ENCODE measurements around the gene CDH9. TPM values are rescaled to one million over a fixed set of nuclear protein-coding genes. Genes with fewer than 3 reads are reported as not detected.

CDH9 gene, protein sequence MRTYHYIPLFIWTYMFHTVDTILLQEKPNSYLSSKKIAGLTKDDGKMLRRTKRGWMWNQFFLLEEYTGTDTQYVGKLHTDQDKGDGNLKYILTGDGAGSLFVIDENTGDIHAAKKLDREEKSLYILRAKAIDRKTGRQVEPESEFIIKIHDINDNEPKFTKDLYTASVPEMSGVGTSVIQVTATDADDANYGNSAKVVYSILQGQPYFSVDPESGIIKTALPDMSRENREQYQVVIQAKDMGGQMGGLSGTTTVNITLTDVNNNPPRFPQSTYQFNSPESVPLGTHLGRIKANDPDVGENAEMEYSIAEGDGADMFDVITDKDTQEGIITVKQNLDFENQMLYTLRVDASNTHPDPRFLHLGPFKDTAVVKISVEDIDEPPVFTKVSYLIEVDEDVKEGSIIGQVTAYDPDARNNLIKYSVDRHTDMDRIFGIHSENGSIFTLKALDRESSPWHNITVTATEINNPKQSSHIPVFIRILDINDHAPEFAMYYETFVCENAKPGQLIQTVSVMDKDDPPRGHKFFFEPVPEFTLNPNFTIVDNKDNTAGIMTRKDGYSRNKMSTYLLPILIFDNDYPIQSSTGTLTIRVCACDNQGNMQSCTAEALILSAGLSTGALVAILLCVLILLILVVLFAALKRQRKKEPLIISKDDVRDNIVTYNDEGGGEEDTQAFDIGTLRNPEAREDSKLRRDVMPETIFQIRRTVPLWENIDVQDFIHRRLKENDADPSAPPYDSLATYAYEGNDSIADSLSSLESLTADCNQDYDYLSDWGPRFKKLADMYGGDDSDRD
- not detected for polyA plus RNA-seq

DNA sequence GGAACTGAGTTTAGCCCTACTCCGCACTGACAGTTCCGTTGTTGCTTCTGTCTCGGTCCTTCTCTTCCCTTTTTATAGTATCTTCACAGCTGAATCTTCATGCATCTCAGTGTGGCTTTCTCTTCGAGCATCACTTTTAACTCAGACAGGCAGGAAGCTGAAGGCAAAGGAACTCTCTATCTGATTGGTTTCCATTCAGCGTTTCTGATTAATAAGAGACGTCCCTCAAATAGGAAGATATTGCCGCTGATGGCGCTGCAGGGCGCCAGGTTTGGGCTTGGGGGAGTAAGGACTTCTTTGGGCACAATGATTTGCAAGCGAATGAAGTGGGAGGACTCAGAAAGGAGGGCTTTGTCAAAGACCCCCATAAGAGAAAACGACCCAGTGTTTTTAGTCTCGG, at the start of gene CDH9:
TSS of gene CDH9 (minus strand) at position 111 of the 400 bp plus-strand sequence. CDS start 50,253 bp downstream, outside the sequence.
- Histone ChIP-seq H3K4me3 (ENCODE audit: low read depth in 1 of 2, low read length in 2 of 2) (no peak within 1 kb of the TSS), H3K36me3 (ENCODE audit: control insufficient read depth in 2 of 2, insufficient read depth in 2 of 2, low read length in 1 of 2) (no peaks in the 10 kb centered on the region), H3K4me1 (ENCODE audit: control insufficient read depth in 2 of 2, insufficient read depth in 2 of 2, low read length in 1 of 2) (no peaks in the 10 kb centered on the region), H3K27me3 (ENCODE audit: control insufficient read depth in 1 of 2, insufficient read depth in 2 of 2, low read length in 2 of 2) (no peaks in the 10 kb centered on the region), H3K9me3 (ENCODE audit: control insufficient read depth in 2 of 2, insufficient read depth in 1 of 2, low read depth in 1 of 2, low read length in 1 of 2) (no peaks in the 10 kb centered on the region), H3K27ac (ENCODE audit: low read depth in 2 of 2, low read length in 1 of 2) (no peak within 1 kb of the TSS)
- 21 to 24% methylated on average over 12 of the region's 12 CpGs for WGBS, 2 donors

DNA sequence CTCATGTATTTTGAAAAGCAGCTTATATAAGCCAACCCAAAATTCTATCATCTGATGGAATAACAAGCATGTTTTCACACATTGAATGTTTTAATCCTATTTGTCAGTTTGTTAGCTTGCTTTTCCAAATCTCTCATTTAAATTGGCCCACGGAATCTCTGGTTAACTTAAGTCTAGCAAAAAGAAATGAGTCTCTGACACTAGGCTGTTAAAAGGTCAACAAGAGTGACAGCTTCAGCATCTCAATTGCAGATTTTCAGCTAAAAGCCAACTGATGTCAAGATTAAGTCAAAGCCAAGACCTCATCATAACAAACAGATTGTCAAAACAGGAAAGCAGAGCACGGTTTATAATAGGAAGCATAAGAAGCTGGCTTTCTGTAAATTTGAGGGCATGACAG, 49.4 kb upstream of the CDH9 start:
- H3K9me3 ChIP-seq (ENCODE audit: control insufficient read depth in 2 of 2, insufficient read depth in 1 of 2, low read depth in 1 of 2, low read length in 1 of 2): no peaks in the 10 kb centered on the region
- no peaks in the 10 kb centered on the region for H3K27me3 ChIP-seq (ENCODE audit: control insufficient read depth in 1 of 2, insufficient read depth in 2 of 2, low read length in 2 of 2)
- H3K4me3 ChIP-seq (ENCODE audit: low read depth in 1 of 2, low read length in 2 of 2): no peak overlapping the region
- H3K36me3 ChIP-seq (ENCODE audit: control insufficient read depth in 2 of 2, insufficient read depth in 2 of 2, low read length in 1 of 2): no peaks in the 10 kb centered on the region
- no peak overlapping the region for H3K27ac ChIP-seq (ENCODE audit: low read depth in 2 of 2, low read length in 1 of 2)
- no peaks in the 10 kb centered on the region for H3K4me1 ChIP-seq (ENCODE audit: control insufficient read depth in 2 of 2, insufficient read depth in 2 of 2, low read length in 1 of 2)
- WGBS, 2 donors: 26 to 33% methylated on average over 2 of the region's 2 CpGs

DNA sequence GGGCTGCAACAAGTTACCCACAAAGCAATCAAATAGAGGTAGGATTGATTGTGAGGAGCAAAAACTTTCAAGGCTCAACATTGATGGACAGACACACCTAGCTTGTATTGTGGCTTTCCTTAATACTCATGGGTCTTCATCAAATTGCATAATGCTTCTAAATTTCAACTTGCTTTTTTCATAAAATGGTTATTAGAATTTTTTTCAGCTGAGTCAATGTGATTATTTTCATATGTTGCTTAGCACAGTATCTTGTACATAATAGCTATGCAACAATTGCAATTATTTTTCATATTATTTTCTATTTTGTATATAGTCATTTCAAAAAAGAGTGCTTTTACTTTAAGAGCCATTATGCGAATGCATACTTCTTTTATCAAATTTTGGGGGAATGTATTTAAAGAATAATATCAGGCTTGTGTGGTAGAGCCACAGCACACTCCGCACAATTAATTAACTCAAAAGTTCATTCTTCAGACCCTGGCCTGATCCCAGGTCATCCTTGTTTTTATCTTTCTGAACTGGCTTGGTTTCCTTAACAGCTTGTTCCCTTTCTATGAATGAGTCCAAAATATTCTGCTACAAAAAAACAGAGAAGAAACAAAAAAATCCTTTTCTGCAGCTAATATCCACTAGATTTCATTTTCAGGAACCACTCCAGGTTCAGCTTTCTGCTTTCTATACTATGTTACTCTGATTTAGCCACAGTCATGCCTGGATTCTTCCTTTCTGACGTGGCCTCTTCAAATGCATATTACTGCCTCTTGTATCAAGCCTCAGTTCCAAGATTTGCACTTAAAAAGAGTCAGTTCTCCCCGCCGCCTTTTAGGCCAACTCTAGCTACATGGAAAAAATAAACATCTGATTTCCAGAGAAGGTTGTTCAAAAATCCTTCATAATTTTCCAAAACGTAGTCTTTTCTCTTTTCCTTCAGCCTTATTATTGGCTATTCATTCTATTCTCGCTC, 45.3 kb upstream of the CDH9 start:
- WGBS, 2 donors: 60 to 65% methylated on average over 7 of the region's 7 CpGs

DNA sequence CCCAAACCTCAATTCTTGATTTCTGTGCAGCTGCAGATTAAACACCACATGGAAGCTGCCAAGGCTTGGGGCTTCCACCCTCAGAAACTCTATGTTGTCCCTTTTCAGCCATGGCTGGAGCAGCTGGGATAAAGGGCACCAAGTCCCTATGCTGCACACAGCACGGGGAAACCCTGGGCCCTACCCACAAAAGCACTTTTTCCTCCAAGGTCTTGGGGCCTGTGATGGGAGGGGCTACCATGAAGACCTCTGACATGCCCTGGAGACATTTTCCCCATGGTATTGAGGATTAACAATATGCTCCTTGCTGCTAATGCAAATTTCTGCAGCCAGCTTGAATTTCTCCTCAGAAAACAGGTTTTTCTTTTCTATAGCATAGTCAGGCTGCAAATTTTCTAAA, 41.8 kb upstream of the CDH9 start:
- 44% methylated on average over 1 of the region's 1 CpG for WGBS, 2 donors
- no peaks in the 10 kb centered on the region for H3K27me3 ChIP-seq (ENCODE audit: control insufficient read depth in 1 of 2, insufficient read depth in 2 of 2, low read length in 2 of 2)
- no peaks in the 10 kb centered on the region for H3K4me1 ChIP-seq (ENCODE audit: control insufficient read depth in 2 of 2, insufficient read depth in 2 of 2, low read length in 1 of 2)
- H3K9me3 ChIP-seq (ENCODE audit: control insufficient read depth in 2 of 2, insufficient read depth in 1 of 2, low read depth in 1 of 2, low read length in 1 of 2): no peaks in the 10 kb centered on the region
- H3K27ac ChIP-seq (ENCODE audit: low read depth in 2 of 2, low read length in 1 of 2): no peak overlapping the region
- no peak overlapping the region for H3K4me3 ChIP-seq (ENCODE audit: low read depth in 1 of 2, low read length in 2 of 2)
- no peaks in the 10 kb centered on the region for H3K36me3 ChIP-seq (ENCODE audit: control insufficient read depth in 2 of 2, insufficient read depth in 2 of 2, low read length in 1 of 2)

More for the DNA sequence above, 45.3 kb upstream of the CDH9 start:
- Histone ChIP-seq H3K9me3 (ENCODE audit: control insufficient read depth in 2 of 2, insufficient read depth in 1 of 2, low read depth in 1 of 2, low read length in 1 of 2) (no peaks in the 10 kb centered on the region), H3K27me3 (ENCODE audit: control insufficient read depth in 1 of 2, insufficient read depth in 2 of 2, low read length in 2 of 2) (no peaks in the 10 kb centered on the region), H3K4me3 (ENCODE audit: low read depth in 1 of 2, low read length in 2 of 2) (no peak overlapping the region), H3K4me1 (ENCODE audit: control insufficient read depth in 2 of 2, insufficient read depth in 2 of 2, low read length in 1 of 2) (no peaks in the 10 kb centered on the region), H3K36me3 (ENCODE audit: control insufficient read depth in 2 of 2, insufficient read depth in 2 of 2, low read length in 1 of 2) (no peaks in the 10 kb centered on the region), H3K27ac (ENCODE audit: low read depth in 2 of 2, low read length in 1 of 2) (no peak overlapping the region)

DNA sequence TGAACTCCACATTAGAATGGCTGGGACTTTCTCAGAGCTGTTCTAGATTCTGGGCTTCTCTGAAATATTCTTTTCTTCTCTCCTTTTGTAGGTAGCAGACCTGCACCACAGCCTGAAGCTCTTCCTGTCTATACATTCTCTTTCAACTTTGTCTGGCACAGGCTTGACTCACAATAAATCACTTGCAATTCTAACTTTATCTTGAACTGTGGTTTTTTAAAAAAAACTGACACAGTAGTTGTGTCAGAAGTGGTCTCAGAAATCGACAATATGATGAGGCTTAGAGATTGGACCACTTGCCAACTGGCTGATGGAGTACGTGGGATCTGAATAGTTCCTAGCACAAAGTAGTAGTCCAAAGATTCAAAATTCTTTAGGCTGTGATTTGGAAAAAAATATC, 24.1 kb upstream of the CDH9 start:
- Histone ChIP-seq H3K27ac (ENCODE audit: low read depth in 2 of 2, low read length in 1 of 2) (no peak overlapping the region), H3K27me3 (ENCODE audit: control insufficient read depth in 1 of 2, insufficient read depth in 2 of 2, low read length in 2 of 2) (no peaks in the 10 kb centered on the region), H3K9me3 (ENCODE audit: control insufficient read depth in 2 of 2, insufficient read depth in 1 of 2, low read depth in 1 of 2, low read length in 1 of 2) (no peaks in the 10 kb centered on the region), H3K4me3 (ENCODE audit: low read depth in 1 of 2, low read length in 2 of 2) (no peak overlapping the region), H3K4me1 (ENCODE audit: control insufficient read depth in 2 of 2, insufficient read depth in 2 of 2, low read length in 1 of 2) (no peaks in the 10 kb centered on the region), H3K36me3 (ENCODE audit: control insufficient read depth in 2 of 2, insufficient read depth in 2 of 2, low read length in 1 of 2) (no peaks in the 10 kb centered on the region)
- 51 to 59% methylated on average over 2 of the region's 2 CpGs for WGBS, 2 donors

DNA sequence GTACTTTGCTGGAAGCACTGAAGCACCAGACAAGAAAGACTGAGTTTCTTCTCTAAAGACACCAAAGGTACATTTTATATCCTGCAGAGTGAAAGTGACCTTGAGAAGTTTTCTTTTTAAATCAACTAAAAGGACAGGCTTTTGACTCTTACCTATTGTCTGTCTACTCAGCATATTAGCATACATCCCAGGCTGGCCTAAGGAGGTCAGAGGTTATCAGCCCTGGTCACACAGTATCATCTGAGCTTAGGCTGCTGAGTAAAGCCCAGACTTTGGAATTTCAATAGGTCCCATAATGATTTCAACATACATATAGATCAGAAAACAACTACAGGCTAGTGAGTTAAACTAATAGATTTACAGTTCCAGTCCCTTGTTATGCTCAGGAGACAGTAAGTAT, 10.1 kb upstream of the CDH9 start:
- Histone ChIP-seq H3K36me3 (ENCODE audit: control insufficient read depth in 2 of 2, insufficient read depth in 2 of 2, low read length in 1 of 2) (no peaks in the 10 kb centered on the region), H3K27ac (ENCODE audit: low read depth in 2 of 2, low read length in 1 of 2) (no peak overlapping the region), H3K9me3 (ENCODE audit: control insufficient read depth in 2 of 2, insufficient read depth in 1 of 2, low read depth in 1 of 2, low read length in 1 of 2) (no peaks in the 10 kb centered on the region), H3K4me1 (ENCODE audit: control insufficient read depth in 2 of 2, insufficient read depth in 2 of 2, low read length in 1 of 2) (no peaks in the 10 kb centered on the region), H3K27me3 (ENCODE audit: control insufficient read depth in 1 of 2, insufficient read depth in 2 of 2, low read length in 2 of 2) (no peaks in the 10 kb centered on the region), H3K4me3 (ENCODE audit: low read depth in 1 of 2, low read length in 2 of 2) (no peak overlapping the region)

DNA sequence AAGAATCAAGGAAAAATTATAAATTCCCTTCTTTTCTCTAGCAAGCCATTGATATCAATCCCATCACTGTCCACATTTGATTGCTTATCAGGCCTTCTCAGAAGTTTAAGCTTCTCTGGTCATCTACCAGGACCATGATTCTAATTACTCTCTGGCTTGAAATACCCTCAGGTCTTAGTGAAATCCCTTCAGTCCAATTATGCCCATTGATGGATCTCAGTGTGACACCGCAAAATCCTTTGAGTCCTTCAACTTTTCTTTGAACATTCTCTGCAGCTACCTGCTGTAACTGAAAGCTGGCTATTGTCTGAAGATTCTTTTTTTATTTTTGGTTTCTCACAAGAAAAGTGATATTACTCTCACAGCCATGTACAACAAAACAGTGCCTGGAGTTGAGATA, 3.0 kb upstream of the CDH9 start:
- Histone ChIP-seq H3K27me3 (ENCODE audit: control insufficient read depth in 1 of 2, insufficient read depth in 2 of 2, low read length in 2 of 2) (no peaks in the 10 kb centered on the region), H3K36me3 (ENCODE audit: control insufficient read depth in 2 of 2, insufficient read depth in 2 of 2, low read length in 1 of 2) (no peaks in the 10 kb centered on the region), H3K4me3 (ENCODE audit: low read depth in 1 of 2, low read length in 2 of 2) (no peak overlapping the region), H3K4me1 (ENCODE audit: control insufficient read depth in 2 of 2, insufficient read depth in 2 of 2, low read length in 1 of 2) (no peaks in the 10 kb centered on the region), H3K9me3 (ENCODE audit: control insufficient read depth in 2 of 2, insufficient read depth in 1 of 2, low read depth in 1 of 2, low read length in 1 of 2) (no peaks in the 10 kb centered on the region), H3K27ac (ENCODE audit: low read depth in 2 of 2, low read length in 1 of 2) (no peak overlapping the region)
- 94 to 99% methylated on average over 1 of the region's 1 CpG for WGBS, 2 donors

DNA sequence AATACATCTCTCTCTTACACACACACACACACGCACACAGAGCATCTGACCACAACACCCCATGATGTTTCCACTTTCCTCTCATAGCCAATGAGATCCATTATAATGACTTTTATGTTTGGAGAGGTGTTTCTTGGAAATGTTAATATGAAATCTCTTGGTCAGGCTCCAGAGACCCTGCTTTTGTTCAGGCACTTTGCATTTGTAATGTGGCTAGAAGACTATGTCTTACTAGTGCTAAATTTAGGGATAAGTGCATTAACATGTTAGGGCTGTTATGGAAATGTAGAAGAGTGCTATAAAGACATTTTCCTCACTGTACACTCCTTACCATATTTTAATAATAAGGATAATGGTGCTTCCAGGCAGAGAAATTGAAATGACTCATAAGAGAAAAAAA, 3.8 kb downstream of the CDH9 start:
- Histone ChIP-seq H3K4me1 (ENCODE audit: control insufficient read depth in 2 of 2, insufficient read depth in 2 of 2, low read length in 1 of 2) (no peaks in the 10 kb centered on the region), H3K27me3 (ENCODE audit: control insufficient read depth in 1 of 2, insufficient read depth in 2 of 2, low read length in 2 of 2) (no peaks in the 10 kb centered on the region), H3K4me3 (ENCODE audit: low read depth in 1 of 2, low read length in 2 of 2) (no peak overlapping the region), H3K27ac (ENCODE audit: low read depth in 2 of 2, low read length in 1 of 2) (no peak overlapping the region), H3K9me3 (ENCODE audit: control insufficient read depth in 2 of 2, insufficient read depth in 1 of 2, low read depth in 1 of 2, low read length in 1 of 2) (no peaks in the 10 kb centered on the region), H3K36me3 (ENCODE audit: control insufficient read depth in 2 of 2, insufficient read depth in 2 of 2, low read length in 1 of 2) (no peaks in the 10 kb centered on the region)
- WGBS, 2 donors: 73 to 83% methylated on average over 1 of the region's 1 CpG

DNA sequence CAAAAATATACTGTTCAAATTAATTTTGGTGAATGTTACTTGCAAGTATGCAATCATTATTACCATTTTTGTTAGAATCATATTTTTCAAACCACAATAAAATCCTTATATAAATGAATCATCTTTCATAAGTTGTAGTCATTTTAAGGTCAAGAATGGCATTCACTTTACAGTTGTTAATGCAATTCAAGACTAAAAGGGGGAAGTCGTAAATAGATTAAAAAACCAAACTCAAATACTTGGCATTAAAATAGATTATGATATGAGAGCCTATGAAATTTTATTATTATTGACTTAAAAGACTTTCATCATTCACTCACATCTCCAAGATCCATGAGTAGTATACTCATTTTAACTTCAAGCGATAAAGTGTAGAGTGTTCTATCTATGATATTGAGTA, 11.6 kb downstream of the CDH9 start:
- no peaks in the 10 kb centered on the region for H3K36me3 ChIP-seq (ENCODE audit: control insufficient read depth in 2 of 2, insufficient read depth in 2 of 2, low read length in 1 of 2)
- no peaks in the 10 kb centered on the region for H3K4me1 ChIP-seq (ENCODE audit: control insufficient read depth in 2 of 2, insufficient read depth in 2 of 2, low read length in 1 of 2)
- H3K9me3 ChIP-seq (ENCODE audit: control insufficient read depth in 2 of 2, insufficient read depth in 1 of 2, low read depth in 1 of 2, low read length in 1 of 2): no peaks in the 10 kb centered on the region
- WGBS, 2 donors: 85 to 92% methylated on average over 2 of the region's 2 CpGs
- H3K27ac ChIP-seq (ENCODE audit: low read depth in 2 of 2, low read length in 1 of 2): no peak overlapping the region
- no peak overlapping the region for H3K4me3 ChIP-seq (ENCODE audit: low read depth in 1 of 2, low read length in 2 of 2)
- no peaks in the 10 kb centered on the region for H3K27me3 ChIP-seq (ENCODE audit: control insufficient read depth in 1 of 2, insufficient read depth in 2 of 2, low read length in 2 of 2)

Measured in esophagus (tissue), 2 donors.